Measurements from ENCODE around the gene DLG3.
"Not testable (repeated sequence)": the region's sequence is repeated elsewhere in the genome, so short reads cannot be mapped to it uniquely, and the experiment has no call there.

Gene DLG3

DNA sequence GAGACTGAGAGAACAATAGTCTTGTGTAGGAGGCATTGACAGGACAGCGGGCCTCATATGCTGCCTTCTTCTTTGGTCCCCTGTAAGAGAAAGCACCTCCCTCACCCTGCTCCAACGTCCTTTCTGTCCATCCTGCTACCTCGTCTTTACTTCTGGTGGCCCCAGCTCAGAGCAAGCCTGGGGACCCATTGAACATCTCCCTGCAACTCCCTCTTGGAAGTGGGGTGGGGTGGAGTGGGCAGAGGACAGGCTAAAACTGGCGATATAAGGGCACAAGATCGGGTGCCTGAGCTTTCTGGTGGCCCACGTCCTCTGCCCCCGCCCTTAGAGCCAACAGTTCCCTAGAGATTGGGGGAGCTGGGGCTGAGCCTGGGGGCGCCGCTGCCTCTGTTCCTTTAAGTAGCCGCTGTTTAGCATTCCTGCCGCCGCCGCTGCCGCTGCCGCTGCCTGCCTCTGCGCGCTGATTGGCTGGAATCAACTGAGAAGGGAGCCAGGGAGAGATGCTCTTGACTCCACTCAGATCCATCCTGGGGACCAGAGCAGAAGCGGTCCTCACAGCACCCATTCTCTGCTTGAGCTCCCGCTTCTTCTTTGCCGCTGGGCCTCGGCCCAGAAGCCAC lies at the start of gene DLG3:
Gene DLG3 (plus strand): TSS at position 510 of the 620 bp plus-strand sequence. CDS start 367 bp downstream, outside the sequence.
- Histone ChIP-seq H3K79me2 (ENCODE audit: insufficient read depth, low read length) (no peaks in the 10 kb centered on the region), H3K36me3 (ENCODE audit: insufficient read depth, low read length) (no peaks in the 10 kb centered on the region), H3K27ac (ENCODE audit: low read depth, low read length, poor library complexity, severe bottlenecking) (no peak within 1 kb of the TSS), H3K4me1 (ENCODE audit: insufficient read depth, low read length, severe bottlenecking) (no peaks in the 10 kb centered on the region), H2AFZ (ENCODE audit: low read length) (no peak within 1 kb of the TSS), H3F3A (ENCODE audit: insufficient read depth, low read length) (no peaks in the 10 kb centered on the region), H3K4me3 (ENCODE audit: low read depth, low read length, poor library complexity, severe bottlenecking) (peak within 1 kb of the TSS; percentile 27), H3K9me2 (ENCODE audit: low read depth, low read length) (no peaks in the 10 kb centered on the region), H4K20me1 (ENCODE audit: insufficient read depth, low read length) (no peaks in the 10 kb centered on the region), H3K9me3 (ENCODE audit: low read length) (no peaks in the 10 kb centered on the region), H3K4me2 (ENCODE audit: low read length) (peak within 1 kb of the TSS; percentile 23; the same call in 1 of the 2 replicates), H3K9ac (ENCODE audit: low read length) (no peak within 1 kb of the TSS), H3K27me3 (ENCODE audit: insufficient read depth, low read length) (no peaks in the 10 kb centered on the region)
- TF ChIP-seq, protein P1, sequence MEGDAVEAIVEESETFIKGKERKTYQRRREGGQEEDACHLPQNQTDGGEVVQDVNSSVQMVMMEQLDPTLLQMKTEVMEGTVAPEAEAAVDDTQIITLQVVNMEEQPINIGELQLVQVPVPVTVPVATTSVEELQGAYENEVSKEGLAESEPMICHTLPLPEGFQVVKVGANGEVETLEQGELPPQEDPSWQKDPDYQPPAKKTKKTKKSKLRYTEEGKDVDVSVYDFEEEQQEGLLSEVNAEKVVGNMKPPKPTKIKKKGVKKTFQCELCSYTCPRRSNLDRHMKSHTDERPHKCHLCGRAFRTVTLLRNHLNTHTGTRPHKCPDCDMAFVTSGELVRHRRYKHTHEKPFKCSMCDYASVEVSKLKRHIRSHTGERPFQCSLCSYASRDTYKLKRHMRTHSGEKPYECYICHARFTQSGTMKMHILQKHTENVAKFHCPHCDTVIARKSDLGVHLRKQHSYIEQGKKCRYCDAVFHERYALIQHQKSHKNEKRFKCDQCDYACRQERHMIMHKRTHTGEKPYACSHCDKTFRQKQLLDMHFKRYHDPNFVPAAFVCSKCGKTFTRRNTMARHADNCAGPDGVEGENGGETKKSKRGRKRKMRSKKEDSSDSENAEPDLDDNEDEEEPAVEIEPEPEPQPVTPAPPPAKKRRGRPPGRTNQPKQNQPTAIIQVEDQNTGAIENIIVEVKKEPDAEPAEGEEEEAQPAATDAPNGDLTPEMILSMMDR (IDR thresholded peaks at IDR 0.05; ENCODE audit: low read length): no peak
- no peak for TF ChIP-seq EZH2 (IDR thresholded peaks at IDR 0.05; ENCODE audit: borderline replicate concordance, low read length)

- no peaks in the 10 kb centered on the region for H3K79me2 ChIP-seq (ENCODE audit: insufficient read depth, low read length)
- no peaks in the 10 kb centered on the region for H3K27me3 ChIP-seq (ENCODE audit: insufficient read depth, low read length)
- H3K4me2 ChIP-seq (ENCODE audit: low read length): no peak overlapping the region
- no peaks in the 10 kb centered on the region for H3K4me1 ChIP-seq (ENCODE audit: insufficient read depth, low read length, severe bottlenecking)
- no peak overlapping the region for H3K27ac ChIP-seq (ENCODE audit: low read depth, low read length, poor library complexity, severe bottlenecking)
- no peak overlapping the region for H3K9ac ChIP-seq (ENCODE audit: low read length)
- TF ChIP-seq, protein P1 (IDR thresholded peaks at IDR 0.05; ENCODE audit: low read length): no peak
- TF ChIP-seq EZH2 (IDR thresholded peaks at IDR 0.05; ENCODE audit: borderline replicate concordance, low read length): no peak
- H3K36me3 ChIP-seq (ENCODE audit: insufficient read depth, low read length): peaks cover 44% of the 10 kb centered on the region
- H2AFZ ChIP-seq (ENCODE audit: low read length): no peak overlapping the region
- H3K9me3 ChIP-seq (ENCODE audit: low read length): no peaks in the 10 kb centered on the region
- H3K9me2 ChIP-seq (ENCODE audit: low read depth, low read length): no peaks in the 10 kb centered on the region
- H3F3A ChIP-seq (ENCODE audit: insufficient read depth, low read length): no peaks in the 10 kb centered on the region
- no peak overlapping the region for H3K4me3 ChIP-seq (ENCODE audit: low read depth, low read length, poor library complexity, severe bottlenecking)
- no peaks in the 10 kb centered on the region for H4K20me1 ChIP-seq (ENCODE audit: insufficient read depth, low read length)
Observed at GRCh38 chrX:70398899-70399298, 45.7 kb upstream of the DLG3 start.

DNA sequence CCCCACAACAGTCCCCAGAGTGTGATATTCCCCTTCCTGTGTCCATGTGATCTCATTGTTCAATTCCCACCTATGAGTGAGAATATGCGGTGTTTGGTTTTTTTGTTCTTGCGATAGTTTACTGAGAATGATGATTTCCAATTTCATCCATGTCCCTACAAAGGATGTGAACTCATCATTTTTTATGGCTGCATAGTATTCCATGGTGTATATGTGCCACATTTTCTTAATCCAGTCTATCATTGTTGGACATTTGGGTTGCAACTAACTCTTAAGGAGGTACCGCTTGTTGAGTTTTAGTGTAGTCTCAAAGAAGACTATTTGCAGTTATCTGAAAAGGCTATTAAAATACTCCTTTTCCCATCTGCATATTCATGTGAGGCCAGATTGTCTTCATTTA lies 44.5 kb upstream of the DLG3 start:
- H3K79me2 ChIP-seq (ENCODE audit: insufficient read depth, low read length); H3K9me2 ChIP-seq (ENCODE audit: low read depth, low read length); H4K20me1 ChIP-seq (ENCODE audit: insufficient read depth, low read length); H3K9me3 ChIP-seq (ENCODE audit: low read length); H3K9ac ChIP-seq (ENCODE audit: low read length); H3K4me3 ChIP-seq (ENCODE audit: low read depth, low read length, poor library complexity, severe bottlenecking); H2AFZ ChIP-seq (ENCODE audit: low read length); H3F3A ChIP-seq (ENCODE audit: insufficient read depth, low read length); H3K4me2 ChIP-seq (ENCODE audit: low read length); H3K27ac ChIP-seq (ENCODE audit: low read depth, low read length, poor library complexity, severe bottlenecking); H3K4me1 ChIP-seq (ENCODE audit: insufficient read depth, low read length, severe bottlenecking); H3K27me3 ChIP-seq (ENCODE audit: insufficient read depth, low read length): not testable (repeated sequence)
- peaks cover 51% of the 10 kb centered on the region for H3K36me3 ChIP-seq (ENCODE audit: insufficient read depth, low read length)

GRCh38 chrX:70402721-70403120 lies 41.9 kb upstream of the DLG3 start:
- no peak overlapping the region for H3K9ac ChIP-seq (ENCODE audit: low read length)
- H2AFZ ChIP-seq (ENCODE audit: low read length): no peak overlapping the region
- H4K20me1 ChIP-seq (ENCODE audit: insufficient read depth, low read length): no peaks in the 10 kb centered on the region
- H3F3A ChIP-seq (ENCODE audit: insufficient read depth, low read length): no peaks in the 10 kb centered on the region
- H3K9me3 ChIP-seq (ENCODE audit: low read length): no peaks in the 10 kb centered on the region
- H3K27ac ChIP-seq (ENCODE audit: low read depth, low read length, poor library complexity, severe bottlenecking): no peak overlapping the region
- no peak overlapping the region for H3K4me3 ChIP-seq (ENCODE audit: low read depth, low read length, poor library complexity, severe bottlenecking)
- H3K4me2 ChIP-seq (ENCODE audit: low read length): no peak overlapping the region
- no peaks in the 10 kb centered on the region for H3K4me1 ChIP-seq (ENCODE audit: insufficient read depth, low read length, severe bottlenecking)
- no peaks in the 10 kb centered on the region for H3K79me2 ChIP-seq (ENCODE audit: insufficient read depth, low read length)
- H3K36me3 ChIP-seq (ENCODE audit: insufficient read depth, low read length): peaks cover 47% of the 10 kb centered on the region
- no peaks in the 10 kb centered on the region for H3K9me2 ChIP-seq (ENCODE audit: low read depth, low read length)
- H3K27me3 ChIP-seq (ENCODE audit: insufficient read depth, low read length): no peaks in the 10 kb centered on the region
- TF ChIP-seq EZH2 (IDR thresholded peaks at IDR 0.05; ENCODE audit: borderline replicate concordance, low read length): no peak
